Activated CD8-positive, alpha-beta memory T cell treated with anti-CD3 and anti-CD28 coated beads for 36 hours (primary cell): ENCODE results near the gene KCNQ1. TPM values are rescaled to one million over a fixed set of nuclear protein-coding genes. Genes with fewer than 3 reads are reported as not detected.

Experiments used
- CTCF ChIA-PET: fragments of 350-600 bp; sonication (Branson Sonifier 250); formaldehyde crosslinking; loops from one replicate; lab custom pipeline; 2021; ENCODE audit warnings: antibody characterized with exemption; lab: Charles Lee
- POLR2A ChIA-PET: fragments of 350-600 bp; sonication (Branson Sonifier 250); formaldehyde crosslinking; loops from one replicate; lab custom pipeline; 2021; ENCODE audit warnings: antibody characterized with exemption; lab: Charles Lee
- total RNA-seq, 2 experiments: library from RNA; stranded (reverse); gene quantifications; one replicate each; pipeline ENCODE4 v1.2.3, GENCODE V29; 2021

The KCNQ1 gene
- total RNA-seq, 2 experiments from 2014 or later: 3.1 to 3.9 TPM

GRCh38 chr11:2888266-2888968 lies 443.6 kb downstream of the KCNQ1 start:
- ChIA-PET POLR2A (interaction anchor here (0.5 to 1.0 kb wide), 3 partner anchors 49 to 356 kb away, joined by 3 to 8 read pairs (median 5); no protein-coding TSS in a partner anchor), CTCF (interaction anchor here (0.6 to 12.1 kb wide), 16 partner anchors 9 to 691 kb away, joined by 3 to 268 read pairs (median 4); no protein-coding TSS in a partner anchor)

DNA sequence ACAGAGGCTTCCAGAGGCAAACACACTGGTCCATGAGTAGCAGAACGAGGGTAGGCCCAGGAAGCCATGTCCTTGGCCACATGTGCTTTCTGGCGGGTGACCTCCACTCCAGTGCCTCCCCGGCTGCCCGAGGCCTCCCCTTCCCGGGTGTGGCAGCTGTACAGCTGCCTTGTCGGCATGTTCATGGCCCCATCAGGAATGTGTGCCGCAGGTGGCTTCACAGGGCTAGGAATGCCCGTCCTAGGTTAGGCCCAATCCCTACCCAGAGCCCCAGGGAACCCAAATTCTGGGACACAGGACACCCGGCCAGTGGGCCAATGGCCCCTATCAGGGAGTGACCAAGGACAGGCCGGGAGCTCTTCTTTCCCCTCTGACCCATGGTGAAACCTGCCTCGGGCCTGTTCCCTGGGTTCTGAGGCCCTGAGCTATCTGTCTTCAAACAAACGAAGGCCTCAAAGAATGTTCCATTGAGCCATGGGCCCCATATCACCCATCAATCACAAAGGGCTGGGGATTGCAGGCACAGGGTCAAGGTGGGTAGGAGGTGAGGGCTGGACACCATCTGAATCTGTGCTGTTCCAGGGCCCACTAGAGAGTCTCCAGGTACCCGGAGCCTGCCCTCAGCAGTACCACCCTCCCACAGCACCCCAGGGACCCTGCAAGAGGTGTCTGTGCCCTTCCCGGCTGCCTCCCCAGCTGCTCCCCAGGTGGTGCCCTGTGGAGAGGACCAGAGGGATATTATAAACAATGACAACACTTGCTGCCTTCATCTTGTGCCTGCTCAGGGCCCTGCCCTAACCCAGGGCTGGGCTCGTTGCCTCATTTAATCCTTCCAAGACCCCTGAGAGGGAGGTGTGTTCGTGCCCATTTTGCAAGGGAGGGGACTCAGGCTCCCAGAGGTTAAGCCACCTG lies 444.8 kb downstream of the KCNQ1 start:
- POLR2A ChIA-PET: interaction anchor here (0.6 kb wide), 1 partner anchor 680 kb away, joined by 3 read pairs; no protein-coding TSS in a partner anchor
- CTCF ChIA-PET: interaction anchor here (0.6 to 12.1 kb wide), 9 partner anchors 11 to 692 kb away, joined by 3 to 268 read pairs (median 5); no protein-coding TSS in a partner anchor

DNA sequence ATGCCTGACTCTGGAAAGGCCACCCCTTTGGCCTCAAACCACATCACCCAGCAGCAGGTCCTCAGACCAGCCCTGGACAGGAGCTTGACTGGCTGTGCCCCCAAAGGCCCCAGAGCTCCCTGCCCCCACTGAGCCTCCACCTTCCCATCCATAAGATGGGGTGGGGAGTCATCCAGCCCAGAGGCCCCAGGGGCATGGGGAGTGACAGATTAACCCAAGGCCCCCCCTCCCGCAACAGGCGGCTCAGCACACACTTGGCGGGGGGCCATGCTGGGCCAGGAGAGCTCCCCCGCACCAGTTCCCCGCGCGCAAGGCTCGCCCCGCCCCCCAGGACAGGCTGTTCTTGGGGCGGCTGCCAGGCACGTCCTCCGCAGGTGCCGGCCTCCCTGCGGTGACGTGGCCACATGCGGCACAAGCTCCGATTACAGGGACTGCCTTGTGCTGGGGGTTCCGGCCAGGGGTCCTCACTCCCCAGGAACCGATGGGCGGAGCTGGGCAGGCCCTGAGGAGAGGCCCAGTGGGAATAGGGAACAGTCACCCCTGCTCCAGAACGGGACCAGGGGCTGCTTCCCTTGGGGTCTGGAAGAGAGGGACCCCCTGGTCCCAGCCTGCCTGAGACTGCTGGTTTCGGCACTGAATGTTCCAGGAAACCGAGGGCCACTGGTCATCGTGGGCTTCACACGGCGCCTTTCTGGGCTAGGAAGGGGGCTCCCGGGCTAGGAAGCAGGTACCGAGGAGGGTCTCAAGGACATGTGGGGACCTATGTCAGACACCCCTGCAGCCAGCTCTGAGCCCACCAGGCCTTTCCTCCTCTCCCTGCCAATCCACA lies 445.9 kb downstream of the KCNQ1 start:
- CTCF ChIA-PET: interaction anchor here (1.1 to 12.1 kb wide), 11 partner anchors 13 to 588 kb away, joined by 3 to 268 read pairs (median 5); partner anchors contain the start of genes C11orf21, PHLDA2 and TSPAN32
- POLR2A ChIA-PET: interaction anchor here (3.2 kb wide), 1 partner anchor 12 kb away, joined by 14 read pairs; a partner anchor contains a TSS

DNA sequence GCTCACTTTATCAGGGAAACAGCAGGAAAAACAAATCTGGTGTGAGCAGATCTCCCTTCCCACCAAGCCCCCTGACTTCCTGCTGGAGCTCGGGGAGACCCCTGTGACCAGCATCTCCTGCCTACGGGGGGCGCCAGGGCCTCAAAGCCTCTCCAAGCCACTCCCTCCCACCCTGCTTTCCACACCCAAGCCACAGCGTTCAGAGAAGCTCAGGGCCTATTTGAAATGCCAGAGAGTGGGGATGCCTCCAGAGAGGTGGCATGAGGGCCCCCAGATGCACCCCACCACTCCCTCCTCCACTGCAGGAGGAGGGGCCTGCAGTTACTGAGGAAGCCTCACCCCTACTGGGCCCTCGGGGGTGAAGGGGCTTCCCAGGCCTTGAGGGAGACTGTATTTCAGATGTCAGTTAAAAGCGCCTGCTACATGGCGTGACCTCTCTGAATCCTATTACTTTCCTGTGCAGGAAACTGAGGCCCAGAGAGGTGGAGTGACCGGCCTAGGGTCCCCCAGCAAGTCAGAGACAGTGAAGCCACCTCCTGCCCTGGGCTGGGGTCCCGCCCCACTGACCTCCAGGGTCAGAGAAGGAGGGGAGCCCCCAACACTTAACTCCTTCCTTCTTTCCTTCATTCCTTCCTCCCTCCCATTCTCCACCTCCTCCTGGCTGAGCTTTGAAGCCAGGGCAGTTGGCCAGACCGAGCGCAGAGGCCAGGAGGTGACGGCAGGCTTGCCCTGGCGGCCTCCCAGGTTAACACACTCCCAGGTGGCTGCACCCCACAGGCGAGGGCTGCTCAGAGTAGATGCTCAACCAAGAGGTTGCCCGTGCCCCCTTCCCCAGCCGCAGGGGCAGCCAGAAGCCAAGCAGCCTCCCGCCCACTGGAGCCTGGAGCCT lies 446.8 kb downstream of the KCNQ1 start:
- ChIA-PET POLR2A (interaction anchor here (0.6 to 3.2 kb wide), 4 partner anchors 11 to 358 kb away, joined by 4 to 14 read pairs (median 6); partner anchors contain the start of gene PHLDA2), CTCF (interaction anchor here (0.6 to 12.1 kb wide), 19 partner anchors 12 to 589 kb away, joined by 3 to 268 read pairs (median 5); partner anchors contain the start of genes C11orf21, PHLDA2 and TSPAN32)

DNA sequence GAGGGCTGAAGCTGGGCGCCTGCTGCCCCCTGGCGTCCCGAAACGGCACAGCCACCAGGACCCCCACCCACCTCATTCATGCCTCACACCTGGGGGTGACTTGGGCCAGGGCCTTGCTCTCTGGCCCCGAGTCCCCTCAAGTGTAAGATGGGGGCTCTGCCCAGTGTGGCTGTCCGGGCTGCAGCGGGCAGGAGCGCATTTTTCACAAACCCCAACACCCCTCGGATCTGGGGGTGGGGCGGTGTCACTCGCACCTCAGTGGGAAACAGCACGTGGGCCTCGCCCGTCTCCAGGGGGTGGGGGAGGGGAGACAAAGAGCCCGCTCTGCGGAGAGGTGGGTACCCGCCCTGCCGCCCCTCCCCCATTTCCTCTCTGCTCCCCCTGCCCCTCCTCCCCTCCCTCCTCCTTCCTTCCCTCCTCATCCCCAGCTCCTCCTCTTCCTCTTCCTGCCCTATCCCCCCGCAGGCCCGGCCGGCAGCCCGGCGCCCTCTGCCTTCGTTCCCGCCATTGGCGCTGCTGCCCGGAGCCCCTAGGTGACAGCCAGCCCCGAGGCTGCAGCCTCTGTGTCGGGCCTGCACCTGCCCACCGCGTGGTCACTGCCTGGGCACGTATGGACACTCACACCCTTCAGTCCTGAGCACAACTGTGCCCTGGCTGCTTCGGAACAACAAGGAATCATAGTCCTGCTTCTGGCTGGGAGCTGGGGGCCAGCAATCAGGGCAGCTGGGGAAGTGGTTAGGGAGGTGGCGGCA lies 447.6 kb downstream of the KCNQ1 start:
- CTCF ChIA-PET: interaction anchor here (0.6 to 12.1 kb wide), 20 partner anchors 11 to 590 kb away, joined by 3 to 268 read pairs (median 4); partner anchors contain the start of genes C11orf21, PHLDA2 and TSPAN32
- POLR2A ChIA-PET: interaction anchor here (0.6 to 3.2 kb wide), 6 partner anchors 10 to 492 kb away, joined by 3 to 14 read pairs (median 4); partner anchors contain the start of genes PHLDA2 and TSSC4

DNA sequence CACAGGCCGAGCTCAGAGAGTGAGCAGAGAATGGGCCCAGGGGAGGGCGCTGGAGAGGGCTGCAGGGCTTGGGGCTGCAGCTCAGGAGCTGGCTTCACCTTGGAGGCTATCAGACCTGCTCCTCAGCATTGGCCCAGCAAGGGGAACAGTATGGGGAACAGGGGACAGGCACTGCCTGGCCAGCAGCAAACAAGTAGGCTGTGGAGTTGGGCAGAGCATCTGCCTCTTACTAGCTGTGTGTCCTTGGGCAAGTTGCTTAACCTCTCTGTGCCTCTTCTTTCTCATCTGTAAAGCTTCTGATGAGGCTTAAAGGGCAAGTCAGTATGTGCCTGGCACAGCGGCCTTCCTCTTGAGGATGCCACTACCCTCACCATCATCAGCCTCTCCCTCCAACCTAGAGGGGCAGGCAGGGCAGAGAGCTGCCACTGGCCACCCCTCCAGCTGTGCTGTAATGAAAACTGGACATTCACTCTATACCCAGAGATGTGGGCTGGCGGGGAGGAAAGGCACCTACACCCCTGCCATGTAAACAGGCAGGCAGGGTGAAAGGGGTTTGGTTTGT lies 448.2 kb downstream of the KCNQ1 start:
- POLR2A ChIA-PET: interaction anchor here (0.6 to 3.2 kb wide), 5 partner anchors 10 to 493 kb away, joined by 3 to 14 read pairs (median 4); partner anchors contain the start of genes PHLDA2 and TSSC4
- CTCF ChIA-PET: interaction anchor here (0.6 to 12.1 kb wide), 14 partner anchors 10 to 591 kb away, joined by 3 to 268 read pairs (median 6); partner anchors contain the start of genes C11orf21, PHLDA2 and TSPAN32

GRCh38 chr11:2893935-2894334 lies 449.1 kb downstream of the KCNQ1 start:
- ChIA-PET CTCF (interaction anchor here (2.4 to 12.1 kb wide), 2 partner anchors 51 to 360 kb away, joined by 5 to 268 read pairs; no protein-coding TSS in a partner anchor), POLR2A (no interaction called here)

DNA sequence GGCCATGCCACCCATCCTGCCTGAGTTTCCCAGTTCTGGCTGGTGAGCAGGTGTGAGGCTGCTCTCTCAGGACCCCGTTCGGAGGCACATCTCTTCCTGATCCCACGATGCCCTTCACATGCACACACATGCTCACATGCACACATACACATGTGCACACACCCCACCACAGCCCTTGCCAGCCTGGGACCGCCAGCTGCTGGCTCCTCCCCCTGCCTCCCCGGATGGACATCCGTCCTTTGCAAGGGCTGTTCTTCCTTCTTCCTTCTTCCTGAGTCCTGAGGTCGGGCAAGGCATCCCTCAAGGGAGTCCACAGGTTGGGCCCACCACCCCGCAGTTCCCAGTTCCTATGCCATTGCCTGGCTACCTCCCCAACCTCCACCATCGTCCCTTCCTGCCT lies 451.2 kb downstream of the KCNQ1 start:
- ChIA-PET POLR2A (no interaction called here), CTCF (interaction anchor here (1.2 to 12.1 kb wide), 3 partner anchors 11 to 362 kb away, joined by 4 to 268 read pairs (median 5); partner anchors contain the start of gene PHLDA2)

DNA sequence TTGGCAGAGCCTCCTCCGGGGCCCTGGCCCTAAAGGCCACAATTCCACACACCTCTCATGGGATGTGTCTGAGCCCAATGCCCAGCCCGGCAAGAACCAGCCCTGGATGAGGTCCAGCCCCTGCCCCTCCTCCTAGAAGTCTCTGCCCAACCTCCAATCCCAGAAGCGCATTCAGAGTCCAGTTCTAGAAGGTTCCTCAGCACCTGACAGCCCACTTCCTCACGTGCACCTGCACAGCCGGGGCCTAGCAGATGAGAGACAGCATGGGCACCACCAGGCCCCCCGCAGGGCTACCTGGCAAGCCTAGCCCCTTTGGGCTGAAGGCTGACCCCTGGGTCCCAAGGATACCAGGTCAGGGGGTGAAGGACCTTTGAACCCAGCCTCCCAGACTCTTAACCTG lies 452.2 kb downstream of the KCNQ1 start:
- ChIA-PET CTCF (no interaction called here), POLR2A (no interaction called here)

GRCh38 chr11:2898366-2899079 lies 453.7 kb downstream of the KCNQ1 start:
- POLR2A ChIA-PET: interaction anchor here (1.2 kb wide), 1 partner anchor 31 kb away, joined by 3 read pairs; the partner anchor contains the start of gene PHLDA2
- CTCF ChIA-PET: interaction anchor here (0.6 to 1.8 kb wide), 4 partner anchors 11 to 365 kb away, joined by 3 to 4 read pairs (median 4); no protein-coding TSS in a partner anchor

Other genes starting within 250 kb of the KCNQ1 start
- gene ASCL2, start 174.4 kb upstream of the KCNQ1 start, total RNA-seq: 1 to 10 TPM; 1.8 to 2.8 TPM
- gene C11orf21, start 143.1 kb upstream of the KCNQ1 start, total RNA-seq: 1 to 10 TPM; 3.5 to 4.2 TPM
- 1 to 10 TPM; 2.8 to 2.9 TPM for gene TSPAN32, start 143.0 kb upstream of the KCNQ1 start, total RNA-seq
- 100 to 1,000 TPM; 190 to 198 TPM for gene CD81, start 67.7 kb upstream of the KCNQ1 start, total RNA-seq
- gene TSSC4, start 44.3 kb upstream of the KCNQ1 start, total RNA-seq: 10 to 100 TPM; 61.5 to 68.0 TPM
- not detected for gene TRPM5, start 494 bp upstream of the KCNQ1 start, total RNA-seq